Esophagus muscularis mucosa (tissue), 4 donors: Measurements from ENCODE around the gene RSU1.

Source experiments
- EP300 ChIP-seq: sonication (generic); formaldehyde crosslinking; IDR thresholded peaks from one replicate; pipeline ENCODE4 v1.6.1; 2017; ENCODE audit warnings: antibody characterized with exemption
- POLR2A ChIP-seq: fragments of 450-650 bp; IDR thresholded peaks from one replicate; pipeline ENCODE4 v1.6.1; 2017; ENCODE audit warnings: antibody characterized with exemption, moderate library complexity, mild to moderate bottlenecking, low read depth
- TF ChIP-seq, protein P1 (sequence below), 3 experiments: fragments of 200-600 bp in 2 of 3; fragments of 450-650 bp in 1 of 3; sonication (generic) in 2 of 3; IDR thresholded peaks; one replicate each; pipeline ENCODE4 v1.5.1; 2017 to 2019; ENCODE audit warnings: antibody characterized with exemption in 3 of 3, mild to moderate bottlenecking in 2 of 3, moderate library complexity in 1 of 3

DNA sequence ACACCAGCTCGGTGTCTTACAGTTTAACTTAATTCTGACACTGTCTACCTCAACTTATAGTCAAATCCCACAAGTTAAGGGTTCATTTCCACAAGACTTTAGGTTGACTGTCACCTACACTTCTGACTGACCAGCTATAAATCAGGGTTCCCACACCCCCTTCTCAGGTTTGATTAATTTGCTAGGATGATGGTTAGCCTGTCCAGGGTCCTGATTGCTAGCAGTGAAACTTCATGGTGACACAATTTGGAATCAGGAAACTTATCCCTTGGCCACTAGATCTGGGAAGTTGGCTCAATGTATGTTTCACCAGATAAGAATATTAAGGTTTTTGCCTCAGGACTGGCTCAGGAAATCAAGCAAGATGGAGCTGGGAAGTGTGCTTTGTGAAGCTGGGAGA, 2.8 kb upstream of the RSU1 start:
- TF ChIP-seq, protein P1, sequence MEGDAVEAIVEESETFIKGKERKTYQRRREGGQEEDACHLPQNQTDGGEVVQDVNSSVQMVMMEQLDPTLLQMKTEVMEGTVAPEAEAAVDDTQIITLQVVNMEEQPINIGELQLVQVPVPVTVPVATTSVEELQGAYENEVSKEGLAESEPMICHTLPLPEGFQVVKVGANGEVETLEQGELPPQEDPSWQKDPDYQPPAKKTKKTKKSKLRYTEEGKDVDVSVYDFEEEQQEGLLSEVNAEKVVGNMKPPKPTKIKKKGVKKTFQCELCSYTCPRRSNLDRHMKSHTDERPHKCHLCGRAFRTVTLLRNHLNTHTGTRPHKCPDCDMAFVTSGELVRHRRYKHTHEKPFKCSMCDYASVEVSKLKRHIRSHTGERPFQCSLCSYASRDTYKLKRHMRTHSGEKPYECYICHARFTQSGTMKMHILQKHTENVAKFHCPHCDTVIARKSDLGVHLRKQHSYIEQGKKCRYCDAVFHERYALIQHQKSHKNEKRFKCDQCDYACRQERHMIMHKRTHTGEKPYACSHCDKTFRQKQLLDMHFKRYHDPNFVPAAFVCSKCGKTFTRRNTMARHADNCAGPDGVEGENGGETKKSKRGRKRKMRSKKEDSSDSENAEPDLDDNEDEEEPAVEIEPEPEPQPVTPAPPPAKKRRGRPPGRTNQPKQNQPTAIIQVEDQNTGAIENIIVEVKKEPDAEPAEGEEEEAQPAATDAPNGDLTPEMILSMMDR (IDR thresholded peaks at IDR 0.05) = no peak
- no peak for TF ChIP-seq POLR2A
- no peak for TF ChIP-seq EP300
